RWPE1 (cell line): Measurements from ENCODE around the gene S1PR1.

ENCODE experiments used
- CTCF ChIA-PET: fragments of 350-600 bp; sonication (Branson Sonifier 250); formaldehyde crosslinking; extraction: SDS; loops from one replicate; lab custom pipeline; 2021; lab: Yijun Ruan, JAX
- POLR2A ChIA-PET: fragments of 400-600 bp; formaldehyde crosslinking; extraction: SDS; loops from one replicate; lab custom pipeline; 2020; ENCODE audit warnings: antibody characterized with exemption; ENCODE audit not compliant: low non-redundant PET; lab: Yijun Ruan, JAX
- DNase-seq: peaks from one replicate; pipeline ENCODE4 v3.0.0; 2012; ENCODE audit warnings: low spot score
- H3K27ac ChIP-seq: fragments of 450-650 bp; 2 replicates; pipeline ENCODE4 v1.5.1; 2017
- CTCF ChIP-seq: fragments of 450-650 bp; conservative IDR thresholded peaks from 2 replicates; pipeline ENCODE4 v1.5.1; 2017; ENCODE audit warnings: low read depth, mild to moderate bottlenecking

S1PR1 gene

GRCh38 chr1:101276818-101277217 is 40.0 kb downstream of the S1PR1 start:
- DNase-seq: no peak
- H3K27ac ChIP-seq: no peak overlapping the region
- ChIA-PET CTCF (no interaction called here), POLR2A (no interaction called here)
- TF ChIP-seq CTCF: no peak

- TF ChIP-seq CTCF: no peak
- CTCF ChIA-PET: no interaction called here
Measured at GRCh38 chr1:101278238-101278637, 41.4 kb downstream of the S1PR1 start.

GRCh38 chr1:101278845-101279244 is 42.0 kb downstream of the S1PR1 start:
- no peak overlapping the region for H3K27ac ChIP-seq
- ChIA-PET POLR2A (no interaction called here), CTCF (interaction anchor here (2.1 kb wide), 1 partner anchor 10 kb away, joined by 6 read pairs; no protein-coding TSS in a partner anchor)
- DNase-seq: no peak
- TF ChIP-seq CTCF: no peak

More at GRCh38 chr1:101278238-101278637, 41.4 kb downstream of the S1PR1 start:
- no peak overlapping the region for H3K27ac ChIP-seq
- POLR2A ChIA-PET: no interaction called here
- DNase-seq: no peak

GRCh38 chr1:101280049-101280592 is 43.3 kb downstream of the S1PR1 start:
- TF ChIP-seq CTCF: no peak
- H3K27ac ChIP-seq: no peak overlapping the region
- ChIA-PET CTCF (interaction anchor here (0.9 to 2.1 kb wide), 2 partner anchors 8 to 29 kb away, joined by 4 to 6 read pairs; no protein-coding TSS in a partner anchor), POLR2A (no interaction called here)
- no peak for DNase-seq

- ChIA-PET CTCF (interaction anchor here (0.7 kb wide), 1 partner anchor 315 kb away, joined by 5 read pairs; no protein-coding TSS in a partner anchor), POLR2A (no interaction called here)
- DNase-seq: no peak
- TF ChIP-seq CTCF: no peak
- H3K27ac ChIP-seq: no peak overlapping the region
Measured at GRCh38 chr1:101280942-101281654, 44.3 kb downstream of the S1PR1 start.

GRCh38 chr1:101281751-101282150 is 44.9 kb downstream of the S1PR1 start:
- no peak for TF ChIP-seq CTCF
- no peak overlapping the region for H3K27ac ChIP-seq
- DNase-seq: no peak
- POLR2A ChIA-PET: no interaction called here
- CTCF ChIA-PET: interaction anchor here (0.7 kb wide), 1 partner anchor 316 kb away, joined by 5 read pairs; no protein-coding TSS in a partner anchor
